Pancreas (tissue), 10 donors: Measurements from ENCODE around the gene EIF4A3. TPM values are rescaled to one million over a fixed set of nuclear protein-coding genes. Genes with fewer than 3 reads are reported as not detected.
A peak's percentile ranks its signal among the peaks of the same experiment; 100 is the strongest.

Experiments
- ATAC-seq, 4 donors: fragments of 200-7000 bp; cut with Tn5 transposase; one replicate each; pipeline versions ENCODE4 v1.8.0 to v1.9.1; 2020; ENCODE audit warnings: mild to moderate bottlenecking in 4 of 4, moderate library complexity in 4 of 4
- DNase-seq, 6 donors: peaks; one replicate each; pipeline ENCODE4 v3.0.0-alpha.2; 2020
- FAIRE-seq: peaks from 2 replicates; lab custom pipeline; 2012; peaks lifted over from hg19 to GRCh38; lab: Jason Lieb, UNC
- H3K27ac ChIP-seq, 4 donors: fragments of 200-600 bp; sonication (generic); 1 replicate in 3 of 4; 2 replicates in 1 of 4; pipeline versions ENCODE4 v1.5.0 to v1.8.0; 2020
- H3K27me3 ChIP-seq, 4 donors: fragments of 200-600 bp; one replicate each; pipeline ENCODE4 v1.8.0; 2021
- H3K36me3 ChIP-seq, 3 donors: fragments of 200-600 bp; sonication (generic) in 1 of 3; one replicate each; pipeline versions ENCODE4 v1.5.0 to v1.8.0; 2020 to 2021
- H3K4me1 ChIP-seq, 3 donors: fragments of 200-600 bp; one replicate each; pipeline ENCODE4 v1.8.0; 2021
- H3K4me3 ChIP-seq, 4 donors: fragments of 200-600 bp; sonication (generic) in 2 of 4; one replicate each; pipeline versions ENCODE4 v1.5.0 to v1.8.0; 2020 to 2021
- H3K9me3 ChIP-seq, 4 donors: fragments of 200-600 bp; one replicate each; pipeline ENCODE4 v1.8.0; 2021
- CTCF ChIP-seq, 4 donors: fragments of 200-600 bp; sonication (generic) in 3 of 4; IDR thresholded peaks; one replicate each; pipeline versions ENCODE4 v1.5.0 to v1.8.0; 2021; ENCODE audit warnings: antibody characterized with exemption in 4 of 4
- WGBS, 2 donors: extraction: QIAGEN DNeasy Blood & Tissue Kit; methylation state at CpG; one replicate each; pipeline ENCODE4 v1.1.7; 2013; 5-methylcytosine and 5-hydroxymethylcytosine counted together
- intact Hi-C, 3 donors: fragments of 100-400 bp; cut with DNase I; formaldehyde crosslinking; loops; one replicate each; pipeline versions ENCODE4 v1.11.1 to v1.14.2; 2022
- polyA plus RNA-seq, 2 donors: library from polyadenylated mRNA; stranded (reverse); fragments of 200-250 nt; gene quantifications; one replicate each; pipeline ENCODE4 v1.2.3, GENCODE V29; 2013
- total RNA-seq, 6 donors: library from RNA; stranded (reverse); fragmentation: NEBNext Ultra II Directional in 4 of 6; extraction: Animal tissue kit (Norgen Biotek cat#: 25700) in 4 of 6; gene quantifications; one replicate each; pipeline versions ENCODE4 v1.2.1 to v1.2.4, GENCODE V29; 2021 to 2023
- donor health status: healthy with polysubstance abuse.
- donor health status: DM: no; HTN: no; CAD: no; lungs with moderate emphysema.
- donor health status: DM: no; HTN: no; CAD: no.
- donor health status: control.
- donor health status: control.
- donor health status: Bipolar disorder and iron deficiency.
- donor health status: DM: yes; HTN: yes; CAD: no.
- donor health status: DM: no; HTN: no; CAD: no.
- donor health status: DM: no; HTN: no; CAD: no.
- donor health status: DM: yes; HTN: yes; CAD: no.

EIF4A3 gene
- total and polyA plus RNA-seq, 8 donors, result 16.2 to 37.2 (median 30.2) TPM

DNA sequence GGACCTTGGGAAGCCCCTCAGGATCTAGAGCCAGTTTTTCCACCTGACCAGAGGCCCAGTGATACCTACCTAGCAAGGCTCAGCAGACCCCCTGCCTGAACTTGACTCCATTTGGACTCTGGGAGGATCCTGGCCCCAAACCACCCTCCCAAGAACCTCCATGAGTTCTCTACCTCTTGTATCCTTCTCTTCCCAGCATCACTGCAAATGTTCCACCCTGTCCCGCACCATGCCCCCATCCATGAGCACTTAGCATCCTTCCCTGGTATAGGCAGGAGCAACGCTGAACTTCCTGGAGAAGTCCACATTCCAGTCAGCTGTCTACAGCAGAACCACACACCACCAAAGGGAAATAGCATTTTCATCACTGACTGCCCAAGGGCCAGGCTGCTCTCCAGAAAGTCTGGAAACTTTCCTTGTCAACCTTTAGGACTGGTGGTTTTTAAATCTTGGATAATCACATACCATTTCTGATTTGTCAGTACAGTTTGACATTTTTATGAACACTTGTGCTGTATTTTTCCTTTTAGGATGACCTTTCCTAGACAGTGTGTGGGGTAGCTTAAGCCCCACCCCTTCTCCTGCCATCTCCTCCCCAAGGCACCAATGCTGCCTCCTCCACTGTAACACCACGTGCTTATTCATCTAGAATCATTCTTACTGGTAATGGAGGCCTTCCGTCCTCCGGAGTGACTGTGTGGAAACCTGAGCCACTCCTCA, 13.9 kb downstream of the EIF4A3 start:
- intact Hi-C loops, result no loop called here
- no peak for TF ChIP-seq CTCF (IDR thresholded peaks at IDR 0.05)
- WGBS, 2 donors, result 90 to 95% methylated on average over 5 of the region's 5 CpGs
- no peak overlapping the region for H3K27ac ChIP-seq
- peaks cover 4 to 43% (median 39%) of the 10 kb centered on the region in 3 donors for H3K36me3 ChIP-seq
- H3K4me3 ChIP-seq, result no peak overlapping the region
- H3K27me3 ChIP-seq, result no peaks in the 10 kb centered on the region
- no peak for FAIRE-seq
- H3K9me3 ChIP-seq, result no peaks in the 10 kb centered on the region
- peaks cover 7 to 12% (median 11%) of the 10 kb centered on the region in 3 donors for H3K4me1 ChIP-seq
- ATAC-seq, result peak in 1 of 4 donors; percentile 16
- no peak for DNase-seq

DNA sequence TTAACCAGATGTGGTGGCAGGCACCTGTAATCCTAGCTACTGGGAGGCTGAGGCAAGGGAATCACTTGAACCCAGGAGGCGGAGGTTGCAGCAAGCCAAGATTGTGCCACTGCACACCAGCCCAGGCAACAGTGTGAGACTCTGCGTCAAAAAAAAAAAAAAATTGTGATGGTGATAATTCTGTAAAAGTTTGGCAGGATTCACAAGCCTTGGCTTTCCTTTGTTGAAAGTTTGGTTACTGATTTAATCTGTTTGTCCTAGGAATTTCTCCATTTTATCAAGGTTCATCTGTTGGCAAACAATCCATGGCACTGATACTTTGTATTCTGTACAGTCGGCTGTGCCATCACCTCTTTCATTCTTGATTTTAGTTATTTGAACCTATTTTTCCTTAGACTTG, 15.9 kb downstream of the EIF4A3 start:
- H3K4me1 ChIP-seq, result peaks cover 7 to 12% (median 11%) of the 10 kb centered on the region in 3 donors
- H3K9me3 ChIP-seq, result no peaks in the 10 kb centered on the region
- intact Hi-C loops, result no loop called here
- H3K27me3 ChIP-seq, result no peaks in the 10 kb centered on the region
- peaks cover 4 to 25% (median 21%) of the 10 kb centered on the region in 3 donors for H3K36me3 ChIP-seq
- no peak overlapping the region for H3K27ac ChIP-seq
- no peak overlapping the region for H3K4me3 ChIP-seq
- peak in 1 of 4 donors; percentile 32 for ATAC-seq
- FAIRE-seq, result no peak
- TF ChIP-seq CTCF (IDR thresholded peaks at IDR 0.05), result no peak
- whole genome bisulfite sequencing, 2 donors, result 32 to 33% methylated on average over 3 of the region's 3 CpGs
- DNase-seq, result no peak

DNA sequence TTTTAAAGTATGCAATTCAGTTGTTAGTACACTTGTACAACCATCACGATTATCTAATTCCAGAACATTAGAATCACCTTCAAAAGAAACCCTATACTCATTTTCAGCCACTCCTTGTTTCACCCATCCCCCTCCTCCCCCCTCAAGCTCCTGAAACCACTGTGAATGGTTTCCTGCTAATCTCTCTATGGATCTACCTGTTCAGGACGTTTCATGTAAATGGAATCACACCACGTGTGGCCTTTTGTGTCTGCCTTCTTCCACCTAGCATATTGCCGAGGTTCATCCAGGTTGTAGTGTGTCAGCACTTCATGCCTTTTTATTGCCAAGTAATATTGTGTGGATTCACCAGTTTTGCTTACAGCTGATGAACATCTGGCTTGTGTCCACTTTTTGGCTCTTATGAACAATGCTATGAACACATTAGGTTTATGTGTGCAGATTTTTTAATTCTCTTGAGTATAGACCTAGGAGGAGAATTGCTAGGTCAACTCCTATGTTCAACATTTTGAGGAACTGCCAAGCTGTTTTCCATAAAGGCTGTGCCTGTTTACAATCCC, 17.8 kb downstream of the EIF4A3 start:
- WGBS, 2 donors, result 36 to 44% methylated on average over 4 of the region's 4 CpGs
- no peak overlapping the region for H3K27ac ChIP-seq
- no peaks in the 10 kb centered on the region for H3K9me3 ChIP-seq
- no peaks in the 10 kb centered on the region for H3K27me3 ChIP-seq
- no peak overlapping the region for H3K4me3 ChIP-seq
- intact Hi-C loops, result no loop called here
- H3K4me1 ChIP-seq, result peaks cover 7 to 15% (median 11%) of the 10 kb centered on the region in 3 donors
- FAIRE-seq, result no peak
- peaks cover 0 to 8% (median 2%) of the 10 kb centered on the region in 3 donors for H3K36me3 ChIP-seq
- TF ChIP-seq CTCF (IDR thresholded peaks at IDR 0.05), result no peak
- no peak for ATAC-seq
- no peak for DNase-seq

GRCh38 chr17:80126449-80126715, 20.5 kb downstream of the EIF4A3 start:
- H3K4me1 ChIP-seq, result peaks cover 7 to 17% (median 7%) of the 10 kb centered on the region in 3 donors
- H3K9me3 ChIP-seq, result no peaks in the 10 kb centered on the region
- no peak for TF ChIP-seq CTCF (IDR thresholded peaks at IDR 0.05)
- intact Hi-C loops, result no loop called here
- no peaks in the 10 kb centered on the region for H3K27me3 ChIP-seq
- no peak overlapping the region for H3K27ac ChIP-seq
- WGBS, 2 donors, result 77 to 78% methylated on average over 3 of the region's 3 CpGs
- DNase-seq (no peak), FAIRE-seq (no peak), ATAC-seq (no peak)
- H3K36me3 ChIP-seq, result no peaks in the 10 kb centered on the region
- no peak overlapping the region for H3K4me3 ChIP-seq
